ENCODE measurements around the gene KRTAP11-1. TPM values are rescaled to one million over a fixed set of nuclear protein-coding genes. Genes with fewer than 3 reads are reported as not detected.

The KRTAP11-1 gene
- total RNA-seq, 4 donors from 2014 or later, result not detected

DNA sequence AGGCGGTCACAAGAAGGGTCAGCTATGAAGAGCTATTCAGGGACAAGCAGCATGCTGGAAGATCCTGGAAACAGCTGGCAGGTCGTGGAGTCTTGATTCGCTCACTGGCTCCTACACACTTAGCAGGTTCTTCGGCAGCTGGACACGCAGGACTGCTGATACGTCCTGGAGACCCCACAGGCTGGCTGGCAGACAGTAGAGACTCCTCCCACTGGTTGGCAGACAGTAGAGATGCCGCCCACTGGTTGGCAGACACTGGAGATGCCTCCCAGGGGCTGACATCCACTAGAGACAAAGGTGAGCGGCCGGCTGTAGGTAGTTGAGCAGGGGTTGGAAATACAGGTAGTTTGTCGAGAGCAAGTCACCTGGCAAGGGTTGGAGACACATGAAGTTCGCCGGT is 466 bp downstream of the KRTAP11-1 start:
- H3K4me3 ChIP-seq, result no peak overlapping the region
- no peak for ATAC-seq
- WGBS, 2 donors (ENCODE audit: low coverage in 1 of 2), result 67% methylated on average over 5 of the region's 12 CpGs
- no peaks in the 10 kb centered on the region for H3K36me3 ChIP-seq
- TF ChIP-seq EP300 (IDR thresholded peaks at IDR 0.05) (no peak), POLR2A (IDR thresholded peaks at IDR 0.05) (no peak), POLR2AphosphoS5 (IDR thresholded peaks at IDR 0.05) (no peak)
- TF ChIP-seq, protein P1, sequence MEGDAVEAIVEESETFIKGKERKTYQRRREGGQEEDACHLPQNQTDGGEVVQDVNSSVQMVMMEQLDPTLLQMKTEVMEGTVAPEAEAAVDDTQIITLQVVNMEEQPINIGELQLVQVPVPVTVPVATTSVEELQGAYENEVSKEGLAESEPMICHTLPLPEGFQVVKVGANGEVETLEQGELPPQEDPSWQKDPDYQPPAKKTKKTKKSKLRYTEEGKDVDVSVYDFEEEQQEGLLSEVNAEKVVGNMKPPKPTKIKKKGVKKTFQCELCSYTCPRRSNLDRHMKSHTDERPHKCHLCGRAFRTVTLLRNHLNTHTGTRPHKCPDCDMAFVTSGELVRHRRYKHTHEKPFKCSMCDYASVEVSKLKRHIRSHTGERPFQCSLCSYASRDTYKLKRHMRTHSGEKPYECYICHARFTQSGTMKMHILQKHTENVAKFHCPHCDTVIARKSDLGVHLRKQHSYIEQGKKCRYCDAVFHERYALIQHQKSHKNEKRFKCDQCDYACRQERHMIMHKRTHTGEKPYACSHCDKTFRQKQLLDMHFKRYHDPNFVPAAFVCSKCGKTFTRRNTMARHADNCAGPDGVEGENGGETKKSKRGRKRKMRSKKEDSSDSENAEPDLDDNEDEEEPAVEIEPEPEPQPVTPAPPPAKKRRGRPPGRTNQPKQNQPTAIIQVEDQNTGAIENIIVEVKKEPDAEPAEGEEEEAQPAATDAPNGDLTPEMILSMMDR (IDR thresholded peaks at IDR 0.05), result no peak
- no peak overlapping the region for H3K27ac ChIP-seq
- peaks cover 4% of the 10 kb centered on the region for H3K27me3 ChIP-seq
- H3K4me1 ChIP-seq, result no peaks in the 10 kb centered on the region
- H3K9me3 ChIP-seq, result no peaks in the 10 kb centered on the region

DNA sequence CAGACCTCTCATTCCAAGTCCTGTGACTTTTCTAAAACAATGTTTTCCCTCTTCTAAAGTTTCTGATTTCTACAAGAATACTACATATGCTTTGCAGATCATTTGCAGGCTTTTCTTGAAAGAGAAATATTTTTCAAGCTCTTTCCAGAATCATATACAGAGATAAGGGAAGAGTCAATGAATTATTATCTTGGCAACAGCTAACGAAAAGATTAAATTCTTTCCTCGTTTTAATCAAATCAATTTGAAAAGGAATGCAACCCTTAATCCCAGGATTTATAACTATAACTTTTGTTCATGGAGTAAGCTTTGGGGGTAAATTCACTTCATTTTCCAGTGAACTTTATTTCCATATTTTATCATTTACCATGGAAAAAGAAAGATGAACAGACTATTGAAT is 6.9 kb downstream of the KRTAP11-1 start:
- Histone ChIP-seq H3K4me3 (no peak overlapping the region), H3K27me3 (peaks cover 4% of the 10 kb centered on the region), H3K27ac (no peak overlapping the region), H3K4me1 (no peaks in the 10 kb centered on the region), H3K9me3 (no peaks in the 10 kb centered on the region), H3K36me3 (no peaks in the 10 kb centered on the region)
- no peak for TF ChIP-seq EP300 (IDR thresholded peaks at IDR 0.05)
- no peak for TF ChIP-seq POLR2A (IDR thresholded peaks at IDR 0.05)
- TF ChIP-seq, protein P1 (IDR thresholded peaks at IDR 0.05), result no peak
- TF ChIP-seq POLR2AphosphoS5 (IDR thresholded peaks at IDR 0.05), result no peak
- WGBS, 2 donors (ENCODE audit: low coverage in 1 of 2), result 18 to 23% methylated on average over 2 of the region's 2 CpGs
- ATAC-seq, result no peak

DNA sequence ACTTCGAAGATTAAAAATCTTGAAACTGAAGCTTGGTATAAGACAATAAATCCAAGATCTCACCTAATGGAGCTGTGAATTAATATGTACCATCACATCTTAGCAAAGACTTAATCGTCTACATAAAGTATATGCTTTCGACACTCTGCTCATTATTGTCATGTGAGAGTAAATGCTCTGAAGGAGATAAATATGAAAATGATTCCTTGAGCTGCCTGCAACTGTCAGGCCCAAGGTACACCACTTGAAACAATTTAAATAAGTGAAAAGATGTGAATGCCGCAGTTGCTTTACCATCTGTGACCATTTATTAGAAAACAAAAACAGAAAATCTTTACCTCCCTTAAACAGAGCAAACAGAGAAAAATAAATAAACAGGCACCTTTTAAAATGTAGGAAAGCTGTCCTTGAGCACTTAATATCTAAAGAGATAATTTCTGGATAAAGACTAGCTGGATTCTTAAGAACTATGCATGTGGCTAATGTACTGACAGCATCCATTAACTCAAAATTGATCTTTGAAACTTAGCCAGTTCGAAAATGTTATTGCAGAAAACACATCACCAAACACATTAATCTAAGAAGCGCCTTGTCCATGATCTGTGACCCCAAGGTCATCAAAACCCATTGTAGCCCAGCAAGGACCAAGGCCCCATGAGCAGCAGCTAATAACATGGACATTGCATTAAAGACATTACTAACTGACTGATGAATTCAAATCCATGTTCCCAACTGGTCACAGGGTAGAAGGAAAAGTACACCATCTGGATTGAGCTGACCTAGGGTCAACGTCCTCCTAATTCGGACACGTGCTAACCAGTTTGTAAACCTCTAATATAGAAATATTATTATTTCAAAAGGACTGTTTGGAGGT is 33.5 kb downstream of the KRTAP11-1 start:
- Histone ChIP-seq H3K36me3 (no peaks in the 10 kb centered on the region), H3K27ac (no peak overlapping the region), H3K4me1 (no peaks in the 10 kb centered on the region), H3K9me3 (peaks cover 0 to 9% (median 0%) of the 10 kb centered on the region in 3 donors), H3K27me3 (no peaks in the 10 kb centered on the region), H3K4me3 (no peak overlapping the region)
- TF ChIP-seq POLR2A (IDR thresholded peaks at IDR 0.05), result no peak
- TF ChIP-seq, protein P1 (IDR thresholded peaks at IDR 0.05), result no peak
- TF ChIP-seq POLR2AphosphoS5 (IDR thresholded peaks at IDR 0.05), result no peak
- TF ChIP-seq EP300 (IDR thresholded peaks at IDR 0.05), result no peak
- ATAC-seq, result no peak
- 69 to 73% methylated on average over 8 to 9 of the region's 9 CpGs for WGBS, 2 donors (ENCODE audit: low coverage in 1 of 2)

DNA sequence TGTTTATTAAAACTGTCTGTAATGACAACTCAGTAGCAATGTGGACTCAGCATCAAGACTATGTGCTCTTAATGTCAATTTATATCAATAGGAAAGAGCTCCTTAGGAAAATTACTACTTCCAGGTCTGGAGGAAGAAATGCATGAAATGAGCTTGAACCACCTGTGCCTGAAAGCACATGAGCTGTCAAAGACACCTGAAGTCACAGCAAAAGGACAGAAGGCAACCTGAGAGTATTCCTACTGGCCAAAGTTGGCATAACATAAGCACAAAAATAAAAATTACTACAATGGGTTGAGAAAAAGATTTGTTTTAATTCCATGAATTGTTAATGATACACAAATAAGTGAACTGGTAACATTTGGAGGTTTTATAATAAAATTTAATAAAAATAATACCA is 38.4 kb downstream of the KRTAP11-1 start:
- no peaks in the 10 kb centered on the region for H3K36me3 ChIP-seq
- no peaks in the 10 kb centered on the region for H3K4me1 ChIP-seq
- no peak overlapping the region for H3K27ac ChIP-seq
- H3K9me3 ChIP-seq, result no peaks in the 10 kb centered on the region
- H3K4me3 ChIP-seq, result no peak overlapping the region
- no peak for ATAC-seq
- H3K27me3 ChIP-seq, result no peaks in the 10 kb centered on the region
- no peak for TF ChIP-seq POLR2AphosphoS5 (IDR thresholded peaks at IDR 0.05)
- TF ChIP-seq EP300 (IDR thresholded peaks at IDR 0.05), result no peak
- TF ChIP-seq POLR2A (IDR thresholded peaks at IDR 0.05), result no peak
- TF ChIP-seq, protein P1 (IDR thresholded peaks at IDR 0.05), result no peak

DNA sequence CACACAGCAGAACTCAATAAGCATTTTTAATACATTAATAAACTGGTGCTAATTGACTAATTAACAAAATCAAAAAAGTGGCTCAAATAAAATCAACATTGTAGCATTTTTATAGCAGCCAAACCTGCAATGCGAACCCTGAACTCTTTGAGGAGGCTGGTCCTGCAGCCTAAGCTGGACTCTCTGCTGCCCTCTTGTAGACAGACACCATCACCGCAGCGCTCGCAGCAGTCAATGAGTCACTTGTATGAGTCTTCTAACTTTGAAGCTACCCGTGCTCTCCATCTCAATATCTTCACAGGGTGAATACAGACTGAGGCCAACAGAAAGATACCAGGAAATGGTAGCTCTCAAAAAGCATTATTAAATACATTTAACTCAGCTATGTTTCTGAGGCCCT is 42.1 kb downstream of the KRTAP11-1 start:
- Histone ChIP-seq H3K9me3 (no peaks in the 10 kb centered on the region), H3K4me3 (no peak overlapping the region), H3K27ac (no peak overlapping the region), H3K4me1 (no peaks in the 10 kb centered on the region), H3K27me3 (no peaks in the 10 kb centered on the region), H3K36me3 (no peaks in the 10 kb centered on the region)
- no peak for ATAC-seq
- WGBS, 2 donors (ENCODE audit: low coverage in 1 of 2), result 53 to 60% methylated on average over 1 to 5 of the region's 5 CpGs
- no peak for TF ChIP-seq POLR2A (IDR thresholded peaks at IDR 0.05)
- TF ChIP-seq EP300 (IDR thresholded peaks at IDR 0.05), result no peak
- TF ChIP-seq POLR2AphosphoS5 (IDR thresholded peaks at IDR 0.05), result no peak
- TF ChIP-seq, protein P1 (IDR thresholded peaks at IDR 0.05), result no peak
